Iris pigment epithelial cell (primary cell): ENCODE measurements around the gene NUDT16L1.

ENCODE experiments used
- DNase-seq: peaks from one replicate; pipeline ENCODE4 v3.0.0-alpha.2; 2011; ENCODE audit warnings: low read depth

The NUDT16L1 gene

DNA sequence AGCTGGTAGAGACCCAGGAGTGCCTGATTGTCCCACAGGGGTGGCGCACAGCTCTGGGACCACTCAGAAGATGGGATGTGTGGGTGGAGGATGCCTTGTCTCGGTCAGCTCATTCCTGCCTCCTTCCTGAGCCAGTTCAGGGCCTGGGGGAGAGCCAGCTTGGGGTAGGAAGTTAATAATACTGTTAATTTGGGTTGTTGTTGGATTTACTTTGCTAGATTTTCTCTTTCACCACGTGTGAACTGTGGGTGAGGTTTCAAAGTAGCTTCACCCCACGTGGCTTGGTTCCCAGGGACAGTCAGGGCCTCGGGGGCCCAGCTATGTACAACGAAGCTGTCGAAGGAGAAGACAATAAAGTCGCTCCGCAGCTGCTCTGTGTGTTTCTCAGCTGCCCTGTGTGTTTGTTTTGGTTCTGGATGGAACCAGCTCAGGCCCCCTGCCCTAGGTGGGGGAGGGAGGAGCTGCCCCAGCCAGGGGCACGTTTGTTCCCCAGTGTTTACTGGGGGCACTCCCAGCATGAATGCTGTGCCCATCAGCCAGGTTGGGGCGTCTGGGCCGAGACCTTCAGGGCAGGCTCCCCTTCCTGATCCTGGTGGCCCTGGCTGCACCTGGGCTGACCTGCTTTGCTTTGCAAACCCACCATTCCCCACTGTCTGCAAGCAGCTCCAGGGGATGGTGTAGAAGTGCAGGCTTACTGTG is 2.3 kb downstream of the NUDT16L1 start:
- no peak for DNase-seq

DNA sequence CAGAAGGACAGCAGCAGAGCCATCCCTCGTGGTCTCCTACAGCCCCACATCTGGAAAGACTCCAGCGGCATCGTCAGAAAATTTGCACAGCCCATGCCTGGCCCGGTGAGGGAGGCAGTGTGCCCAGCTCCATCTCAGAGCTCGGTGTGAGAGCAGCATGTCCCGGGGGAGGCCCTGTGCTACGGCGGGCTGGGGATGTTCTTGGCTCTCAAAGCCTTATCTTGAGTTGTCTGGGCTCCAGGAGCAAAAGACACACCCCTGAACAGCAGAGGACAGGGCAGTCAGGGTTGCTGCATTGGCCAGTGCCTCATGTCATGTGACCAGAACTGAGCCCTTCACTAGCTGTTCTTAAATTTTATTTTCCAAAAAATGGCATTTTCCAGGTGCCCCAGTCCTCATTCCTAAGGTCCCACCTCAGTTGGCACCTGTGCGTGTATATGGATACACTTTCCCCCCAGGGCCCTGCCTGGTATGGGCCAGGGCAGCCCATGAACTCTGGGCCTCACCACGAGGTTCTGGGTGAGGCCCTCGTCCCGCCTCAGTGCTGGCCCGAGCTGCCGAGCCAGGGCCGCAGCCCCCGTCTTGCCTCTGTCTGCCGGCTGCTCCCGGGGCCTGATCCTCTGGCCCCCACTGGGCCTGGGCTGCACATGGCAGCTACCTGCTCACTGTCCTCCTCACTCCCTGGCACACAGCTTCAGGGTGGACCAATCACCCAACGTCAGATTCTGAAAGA is 3.0 kb downstream of the NUDT16L1 start:
- no peak for DNase-seq

DNA sequence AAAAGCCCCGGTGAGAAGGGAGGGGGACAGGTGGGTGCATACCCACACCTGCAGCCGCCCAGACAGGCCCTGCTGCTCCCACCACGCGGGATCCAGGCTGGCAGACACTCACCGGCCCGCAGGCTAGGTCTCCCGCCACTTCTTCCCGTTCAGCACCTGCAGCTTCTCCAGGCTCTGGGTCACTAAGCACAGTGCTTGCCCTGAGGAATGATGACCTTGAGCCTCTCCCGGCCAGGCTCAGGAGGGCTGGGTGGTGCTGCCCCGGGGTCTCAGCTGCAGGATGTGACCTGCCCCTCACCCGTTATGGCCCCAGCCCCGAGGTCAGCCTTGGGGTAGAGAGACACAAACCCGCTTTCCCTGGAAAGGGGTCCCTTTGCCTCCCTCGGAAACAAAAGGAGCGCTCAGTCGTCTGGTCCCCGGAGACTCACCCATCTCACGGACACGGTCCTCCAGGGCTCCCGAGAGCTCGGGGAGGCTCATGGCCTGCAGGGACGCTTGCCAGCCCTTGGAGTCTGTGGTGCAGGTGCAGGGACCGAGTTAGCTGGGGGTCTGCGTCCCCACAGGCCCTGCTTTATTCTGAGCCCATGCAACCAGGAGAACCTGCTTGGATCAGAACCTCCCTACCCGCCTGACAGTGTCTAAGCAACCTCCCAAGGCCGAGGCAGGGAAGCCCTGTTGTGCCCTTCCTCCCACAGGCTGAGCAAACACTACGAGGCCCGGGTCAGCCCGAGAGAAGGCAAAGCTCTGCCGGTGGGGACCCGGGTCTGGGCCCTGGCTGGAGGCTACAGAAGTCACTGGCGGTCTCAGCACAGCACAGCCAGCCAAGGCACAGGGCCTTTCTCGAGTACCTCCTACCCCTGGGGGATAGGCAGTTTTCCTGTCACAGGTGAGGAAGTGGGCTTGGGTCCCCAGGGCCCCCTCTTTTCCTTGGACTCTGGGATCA is 3.8 kb downstream of the NUDT16L1 start:
- DNase-seq = no peak

DNA sequence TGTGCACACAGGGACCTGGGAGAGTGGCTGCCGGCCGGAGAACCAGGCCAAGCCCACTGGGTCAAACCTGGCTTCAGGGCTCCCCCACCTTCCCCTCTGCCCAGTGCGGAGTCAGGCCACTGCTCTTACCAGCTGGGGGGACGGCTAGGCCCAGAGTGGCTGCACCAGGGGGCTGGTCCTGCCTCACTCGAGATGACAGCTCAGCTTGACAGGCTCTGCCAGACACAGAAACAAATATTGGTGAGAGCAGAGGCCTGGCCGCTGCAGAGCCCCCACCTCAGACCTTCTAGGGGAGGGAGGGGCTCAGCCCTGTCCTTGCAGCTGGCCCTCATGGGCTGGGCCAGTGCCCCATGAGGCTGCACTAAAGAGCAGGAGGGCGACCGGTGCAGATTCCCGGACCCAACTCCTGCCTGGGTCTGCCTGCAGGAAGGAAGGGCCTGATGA is 4.5 kb downstream of the NUDT16L1 start:
- no peak for DNase-seq

DNA sequence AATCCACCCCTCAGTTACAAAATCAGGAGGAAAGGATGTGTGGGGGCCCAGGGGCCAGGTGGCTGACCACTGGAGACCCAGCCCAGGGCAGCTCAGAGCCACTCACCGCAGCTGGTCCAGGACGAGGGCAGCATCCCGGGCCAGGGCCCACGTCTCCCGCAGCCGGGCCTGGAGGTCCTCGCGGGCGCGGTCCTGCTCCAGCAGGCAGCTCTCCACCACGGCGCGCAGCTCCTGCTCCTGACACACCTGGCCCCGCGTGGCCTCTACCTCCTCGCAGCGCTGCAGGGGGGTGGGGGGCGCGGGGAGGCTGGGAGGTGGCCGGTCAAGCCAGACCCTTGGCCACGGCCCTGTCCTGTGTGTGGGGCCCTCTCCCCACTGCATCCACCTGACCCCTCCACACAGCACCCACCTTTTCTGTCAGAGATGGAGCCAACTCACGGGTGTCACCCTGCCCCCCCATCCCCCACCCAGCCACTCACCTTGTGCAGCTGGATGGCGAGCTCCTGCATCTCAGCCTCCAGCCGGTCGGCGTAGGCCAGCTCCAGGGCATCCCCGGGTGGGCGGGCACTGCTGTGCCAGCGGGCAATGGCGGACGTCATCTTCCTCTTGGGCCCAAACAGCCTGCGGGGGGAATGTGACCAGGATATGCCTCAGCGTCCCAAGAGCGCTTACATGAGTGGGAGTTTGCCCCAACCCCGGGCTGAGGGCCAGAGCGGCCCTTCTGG is 5.1 kb downstream of the NUDT16L1 start:
- no peak for DNase-seq

DNA sequence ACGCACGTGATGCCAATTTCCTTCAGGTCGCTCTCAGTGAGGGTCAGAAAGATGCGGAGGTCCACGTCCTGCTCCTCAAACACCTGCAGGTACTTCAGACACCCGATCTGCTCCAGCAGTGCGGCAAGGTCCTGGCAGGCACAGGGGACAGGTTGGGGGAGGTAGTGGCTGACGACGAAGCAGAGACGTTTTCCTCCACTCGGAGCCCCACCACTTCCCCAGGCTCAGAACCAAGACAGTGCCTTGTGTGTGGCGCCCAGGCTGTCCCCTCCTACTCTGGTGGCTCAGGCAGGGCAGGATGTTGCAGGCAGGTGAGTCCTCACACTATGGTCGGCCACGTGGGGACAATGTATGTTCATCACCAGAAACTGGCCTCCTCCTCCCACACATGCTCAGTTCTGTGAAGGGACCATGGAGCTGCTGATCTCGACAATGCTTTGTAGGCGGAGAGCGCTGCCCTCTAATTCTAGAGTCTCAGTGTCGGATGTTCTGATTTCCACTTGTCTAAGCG is 5.7 kb downstream of the NUDT16L1 start:
- DNase-seq = no peak

DNA sequence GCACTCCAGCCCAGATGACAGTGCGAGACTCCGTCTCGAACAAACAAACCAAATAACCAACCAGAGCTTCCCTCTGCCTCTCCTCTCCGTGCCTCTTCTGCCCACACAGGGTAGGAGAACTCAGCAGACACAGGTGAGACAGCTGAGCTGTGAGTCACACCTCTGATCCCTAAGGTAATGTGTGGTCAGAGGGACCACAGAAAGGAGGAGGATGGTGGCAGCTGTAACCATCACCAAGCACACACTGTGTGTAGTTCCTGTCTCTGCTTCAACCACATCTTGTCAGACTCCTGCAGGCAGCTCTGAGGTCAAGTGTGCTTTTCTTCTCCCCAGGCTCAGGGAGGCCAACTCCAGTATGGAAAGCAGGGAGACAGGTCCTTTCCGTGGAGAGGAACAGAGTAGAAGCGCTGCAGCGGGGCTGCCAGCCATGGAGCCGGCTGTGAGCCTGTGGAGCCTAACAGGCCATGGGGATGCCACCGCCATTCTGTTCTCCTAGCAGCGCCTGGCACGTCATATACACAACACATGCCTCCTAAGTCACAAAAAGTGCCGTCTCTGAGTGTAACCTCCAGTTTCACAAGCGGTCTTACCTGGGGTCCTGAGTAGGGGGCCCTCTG is 7.1 kb downstream of the NUDT16L1 start:
- DNase-seq = no peak

DNA sequence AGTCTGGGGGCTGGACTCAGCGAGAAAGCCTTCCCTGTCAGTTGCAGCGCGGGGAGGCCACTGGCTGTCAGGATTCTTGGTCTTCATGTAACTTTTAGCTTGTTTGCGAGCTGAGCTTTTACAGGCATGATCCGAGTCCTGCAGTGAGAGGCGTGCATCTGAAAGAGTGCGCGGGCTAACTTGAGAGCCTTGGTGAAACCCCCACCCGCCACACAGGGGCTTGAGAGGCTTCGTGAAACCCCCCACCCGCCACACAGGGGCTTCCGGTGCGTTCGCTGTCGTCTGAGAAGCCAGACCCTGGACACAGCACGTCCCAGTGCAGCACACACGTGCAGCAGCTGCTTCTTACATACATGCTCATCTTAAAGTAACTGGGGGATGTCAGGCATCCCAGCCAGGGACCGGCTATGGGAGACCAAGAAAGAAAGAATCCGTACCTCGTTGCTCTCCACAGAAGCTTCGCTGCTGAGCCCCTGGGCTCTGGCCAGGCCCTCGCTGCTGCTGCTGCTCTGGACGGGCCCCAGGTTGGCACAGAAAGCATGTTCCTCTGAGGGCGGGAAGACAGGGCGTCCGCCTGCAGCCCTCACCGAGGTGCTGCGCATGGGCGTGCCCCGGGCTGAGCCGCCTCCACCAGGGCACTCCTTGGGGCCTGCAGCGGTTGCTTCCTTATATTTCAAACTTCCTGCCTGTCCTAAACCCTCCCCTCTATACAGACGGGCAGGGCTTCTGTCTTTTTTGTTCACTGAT is 7.8 kb downstream of the NUDT16L1 start:
- DNase-seq = no peak

DNA sequence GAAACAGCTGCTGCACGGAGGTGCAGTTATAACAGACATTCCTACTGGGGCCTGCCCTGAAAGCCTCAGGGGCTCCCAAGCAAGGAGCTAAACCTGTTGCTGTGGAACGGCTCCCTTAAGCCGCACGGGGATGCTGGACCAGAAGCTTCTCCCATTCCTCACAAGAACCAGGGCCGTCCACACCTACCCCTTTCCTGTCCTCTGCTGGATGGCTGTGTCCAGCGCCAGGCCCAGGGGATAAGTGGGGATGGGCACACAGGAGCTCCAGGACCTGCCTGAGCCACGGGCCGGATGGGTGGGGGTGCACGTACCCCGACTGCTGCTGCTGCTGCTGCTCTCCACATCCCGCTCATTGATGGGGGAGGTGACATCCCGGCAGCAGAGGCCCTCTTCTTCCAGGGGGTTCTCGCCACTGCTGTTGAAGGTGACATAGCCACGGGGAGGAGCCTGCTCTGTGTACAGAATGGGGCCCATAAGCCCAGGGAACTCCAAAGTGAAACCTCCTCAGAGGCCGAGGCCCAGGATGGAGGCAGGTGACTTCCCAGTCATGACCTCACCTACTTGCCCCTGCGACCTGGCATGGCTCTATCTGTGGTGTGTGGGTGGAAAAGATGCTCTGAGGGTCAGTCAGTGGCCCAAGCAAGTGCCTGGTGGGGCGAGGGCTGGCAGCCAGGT is 8.6 kb downstream of the NUDT16L1 start:
- no peak for DNase-seq

DNA sequence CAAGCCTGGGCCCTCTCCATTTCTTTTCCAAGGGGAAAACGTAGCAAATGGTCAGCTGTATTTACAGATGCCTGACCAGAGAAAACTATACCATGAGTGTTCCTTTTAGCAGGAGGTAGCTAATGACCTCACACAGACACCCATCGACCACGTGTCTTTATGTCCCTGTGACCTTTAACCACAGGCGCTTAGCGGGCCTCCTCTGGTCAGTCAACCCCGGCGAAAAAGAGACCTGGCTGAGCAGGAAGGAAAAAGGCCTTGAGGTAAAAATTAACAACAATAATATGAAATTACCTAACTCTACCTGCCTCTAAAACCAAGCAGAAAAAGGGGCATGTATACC is 9.1 kb downstream of the NUDT16L1 start:
- DNase-seq = no peak

DNA sequence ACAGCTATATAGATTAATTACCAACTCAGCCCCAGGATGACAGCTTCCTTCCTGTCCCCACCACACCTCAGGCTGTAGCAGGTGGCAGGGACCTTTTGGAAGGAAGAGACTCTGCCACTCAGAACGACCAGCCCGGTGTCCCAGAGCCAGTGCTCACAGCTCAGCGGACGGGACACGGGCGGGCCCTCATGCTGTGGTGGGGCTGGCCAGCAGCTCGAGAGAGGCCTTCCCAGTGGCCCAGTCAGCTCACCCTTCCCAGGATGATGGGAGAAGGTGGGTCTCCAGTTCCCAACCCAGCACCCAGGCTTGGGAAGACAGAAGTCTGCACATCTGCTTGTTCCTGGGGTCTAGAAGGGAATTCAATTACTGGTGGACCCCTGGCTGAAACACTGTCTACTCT is 10.5 kb downstream of the NUDT16L1 start:
- DNase-seq = no peak

DNA sequence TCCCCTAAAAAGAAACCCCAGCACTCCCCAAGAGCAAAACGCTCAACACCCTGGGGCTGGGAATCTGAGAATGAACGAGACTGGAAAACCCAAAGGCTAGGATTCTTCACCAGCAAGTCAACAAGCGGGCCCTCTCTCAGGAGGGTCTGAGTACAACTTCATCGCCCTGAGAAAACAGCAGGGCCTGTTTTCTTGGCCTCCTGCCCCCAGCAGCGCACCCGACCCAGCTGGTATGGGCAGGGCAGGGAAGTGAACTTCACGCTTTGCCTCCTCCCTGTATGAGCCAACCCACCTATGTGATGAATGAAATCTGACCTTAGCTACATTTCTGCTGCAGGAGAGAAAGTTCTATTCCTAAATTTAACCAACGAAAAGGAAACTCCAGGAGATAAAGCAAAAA is 11.1 kb downstream of the NUDT16L1 start:
- DNase-seq = no peak

DNA sequence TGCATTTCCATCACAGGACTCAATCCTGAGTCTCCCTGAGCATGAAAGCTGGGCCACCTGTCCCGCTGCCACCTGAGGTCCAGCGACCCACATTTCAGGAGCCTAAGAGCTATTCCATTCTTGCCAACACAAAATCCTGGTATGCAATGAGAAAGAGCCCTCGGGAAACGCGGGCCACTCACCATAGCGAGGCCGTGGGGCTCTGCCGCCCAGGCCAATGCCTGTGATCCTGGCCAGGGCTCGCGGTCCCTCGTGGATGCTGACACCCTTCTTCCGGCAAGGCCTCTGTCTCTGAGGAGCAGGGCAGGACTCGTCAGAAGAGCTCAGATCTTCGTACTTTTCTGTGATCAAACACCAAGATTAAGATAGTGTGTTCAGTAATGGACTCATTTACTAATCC is 11.6 kb downstream of the NUDT16L1 start:
- no peak for DNase-seq

DNA sequence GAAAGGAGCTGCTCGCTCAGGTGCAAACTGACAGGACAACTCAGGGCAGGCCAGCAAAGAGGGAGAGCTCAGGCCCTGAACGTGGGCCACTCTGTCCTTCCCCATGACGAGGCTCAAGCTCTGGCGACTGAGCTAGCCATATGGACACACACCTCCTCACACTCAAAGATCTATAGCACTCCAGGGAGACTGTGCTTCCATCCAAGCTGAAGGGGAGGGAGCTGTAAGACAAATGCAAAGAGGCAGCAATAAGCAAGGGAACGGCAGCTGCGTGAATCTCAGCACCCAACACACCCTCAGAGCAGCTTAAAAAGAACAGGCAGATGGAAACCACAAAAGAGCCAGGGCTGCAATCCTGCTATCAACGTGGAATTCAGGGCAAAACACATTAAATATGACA is 13.5 kb downstream of the NUDT16L1 start:
- no peak for DNase-seq

DNA sequence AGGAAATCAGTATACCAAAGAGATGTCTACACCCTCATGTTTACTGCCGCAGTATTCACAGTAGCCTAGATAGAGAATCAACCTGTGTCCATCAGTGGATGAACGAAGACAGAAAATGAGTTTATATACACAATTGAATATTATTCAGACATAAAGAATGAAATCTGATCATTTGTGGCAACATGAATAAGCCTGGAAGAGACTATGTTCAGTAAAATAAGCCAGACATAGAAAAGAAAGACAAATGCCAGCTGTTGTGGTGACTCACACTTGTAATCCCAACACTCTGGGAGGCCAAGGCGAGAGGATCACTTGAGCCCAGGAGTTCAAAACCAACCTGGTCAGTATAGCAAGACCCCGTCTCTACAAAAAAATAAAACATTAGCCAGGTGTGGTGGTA is 16.1 kb downstream of the NUDT16L1 start:
- DNase-seq = peak; percentile 63

DNA sequence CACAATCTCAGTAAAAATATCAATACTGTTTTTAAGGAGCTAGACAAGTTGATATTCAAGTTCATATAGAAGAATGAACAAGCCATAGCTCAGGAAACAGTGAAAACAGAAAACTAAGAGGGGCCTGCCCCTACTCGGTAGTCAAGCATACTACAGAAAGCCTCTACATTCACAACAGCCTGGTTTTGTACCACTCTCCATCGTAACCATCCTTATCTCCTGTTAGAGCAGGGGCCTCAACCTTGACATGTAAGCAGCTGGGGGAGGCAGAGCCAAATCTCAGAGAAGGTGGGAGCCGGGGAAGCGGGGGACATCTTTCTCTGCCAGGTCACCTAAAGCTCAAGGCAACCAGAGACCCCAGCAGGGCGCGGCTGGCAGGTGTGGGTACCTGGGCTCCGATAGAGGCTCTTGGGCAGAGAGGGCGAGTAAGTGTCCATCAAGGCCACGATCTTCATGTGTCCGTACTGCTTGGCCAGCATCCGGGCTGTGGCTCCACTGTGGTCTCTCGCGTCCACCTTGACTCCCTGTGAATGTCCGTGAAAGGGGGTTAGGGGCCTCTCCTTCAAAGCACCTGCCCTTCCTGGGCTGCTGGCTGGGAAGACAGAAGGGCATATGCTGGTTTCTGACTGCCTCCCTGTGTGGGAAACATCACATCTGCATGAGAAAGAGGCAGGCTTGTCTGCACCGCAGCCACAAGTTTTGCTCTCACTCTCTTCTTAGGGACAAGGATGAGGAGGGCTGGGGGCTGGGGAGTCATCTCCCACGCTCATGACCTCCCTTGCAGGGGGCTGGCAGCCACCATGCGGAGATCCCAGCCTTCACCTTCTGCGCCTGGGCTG is 20.5 kb downstream of the NUDT16L1 start:
- DNase-seq = no peak

DNA sequence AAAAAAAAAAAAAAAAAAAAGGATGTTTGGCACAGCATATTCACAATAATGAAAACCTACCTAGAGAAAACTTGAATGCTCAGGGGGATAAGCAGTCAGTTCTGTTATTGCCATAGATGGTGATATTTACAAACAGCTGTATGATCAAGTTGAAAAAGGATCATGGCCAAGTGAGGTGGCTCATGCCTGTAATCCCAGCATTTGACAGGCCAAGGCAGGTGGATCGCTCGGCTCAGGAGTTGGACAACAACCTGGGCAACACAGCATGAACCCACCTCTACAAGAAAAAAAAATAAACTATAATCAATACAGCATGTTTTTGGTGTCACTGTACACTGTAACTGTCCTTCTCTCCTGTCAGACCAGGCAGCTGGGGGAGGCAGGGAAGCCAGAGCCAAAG is 21.6 kb downstream of the NUDT16L1 start:
- no peak for DNase-seq

DNA sequence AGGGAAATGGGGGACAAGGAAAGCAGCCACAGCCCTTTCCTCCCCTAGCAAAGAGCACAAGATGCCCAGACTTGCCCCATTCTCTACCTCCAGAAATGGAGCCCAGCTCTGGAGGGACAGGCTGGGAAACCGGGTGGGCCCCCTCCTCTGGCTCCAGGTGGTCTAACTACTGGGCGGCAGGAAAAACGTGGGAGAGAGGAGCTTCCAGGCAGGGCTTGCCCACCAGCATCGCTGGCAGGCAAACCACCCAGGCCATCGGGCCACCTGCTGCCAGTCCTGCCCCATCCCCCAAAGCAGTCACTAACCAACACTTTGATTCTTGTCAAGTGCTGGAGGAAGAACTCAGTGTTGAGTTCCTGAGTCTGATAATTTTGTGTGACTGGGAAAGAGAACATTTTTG is 25.1 kb downstream of the NUDT16L1 start:
- DNase-seq = no peak

DNA sequence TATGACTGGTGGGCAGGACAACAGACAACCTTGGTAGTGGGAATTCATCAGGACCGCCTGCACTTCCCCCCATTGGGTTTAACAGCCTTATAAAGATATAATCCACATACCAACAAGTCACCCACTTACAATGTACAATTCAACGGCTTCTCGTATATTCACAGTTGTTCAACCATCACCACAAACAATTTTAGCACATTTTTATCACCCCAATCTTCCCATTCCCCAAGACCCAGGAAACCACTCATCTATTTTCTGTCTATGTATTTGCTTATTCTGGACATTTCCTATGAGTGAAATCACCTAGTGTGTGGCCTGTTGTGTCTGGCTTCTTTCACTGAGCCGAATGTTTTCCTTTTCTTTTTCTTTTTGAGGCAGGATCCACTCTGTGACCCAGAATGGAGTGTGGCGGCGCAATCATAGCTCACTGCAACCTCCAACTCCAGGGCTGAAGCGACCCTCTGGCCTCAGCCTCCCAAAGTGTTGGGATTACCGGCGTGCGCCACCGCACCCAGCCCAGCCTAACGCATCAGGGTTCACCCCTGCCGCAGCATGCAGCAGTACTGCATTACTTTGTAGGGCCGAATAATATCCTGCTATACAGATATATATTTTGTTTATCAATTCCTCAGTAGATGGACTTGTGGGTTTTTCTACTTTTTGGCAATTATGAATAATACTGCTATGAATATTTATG is 29.9 kb downstream of the NUDT16L1 start:
- DNase-seq = no peak
